Measurements from ENCODE around the gene FSTL5.

DNA sequence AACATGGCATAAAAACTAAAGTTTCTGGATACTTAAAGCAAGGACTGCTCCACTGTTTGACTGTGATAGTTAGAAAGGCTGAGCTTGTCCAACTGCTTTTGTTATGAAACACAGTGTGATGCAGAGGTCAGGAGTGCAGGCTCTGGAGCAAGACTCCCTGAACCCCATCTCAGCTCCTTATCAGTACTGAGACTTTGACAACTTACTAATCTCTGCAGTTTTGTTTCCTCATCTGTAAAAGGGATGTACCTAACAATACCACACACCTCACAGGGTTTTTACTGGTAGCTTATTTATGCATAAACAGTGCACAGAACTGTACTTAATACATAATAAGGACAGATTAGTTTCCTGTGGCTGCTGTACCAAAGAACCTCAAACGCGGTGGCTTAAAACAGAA, 804.3 kb downstream of the FSTL5 start:
- TF ChIP-seq, protein P1, sequence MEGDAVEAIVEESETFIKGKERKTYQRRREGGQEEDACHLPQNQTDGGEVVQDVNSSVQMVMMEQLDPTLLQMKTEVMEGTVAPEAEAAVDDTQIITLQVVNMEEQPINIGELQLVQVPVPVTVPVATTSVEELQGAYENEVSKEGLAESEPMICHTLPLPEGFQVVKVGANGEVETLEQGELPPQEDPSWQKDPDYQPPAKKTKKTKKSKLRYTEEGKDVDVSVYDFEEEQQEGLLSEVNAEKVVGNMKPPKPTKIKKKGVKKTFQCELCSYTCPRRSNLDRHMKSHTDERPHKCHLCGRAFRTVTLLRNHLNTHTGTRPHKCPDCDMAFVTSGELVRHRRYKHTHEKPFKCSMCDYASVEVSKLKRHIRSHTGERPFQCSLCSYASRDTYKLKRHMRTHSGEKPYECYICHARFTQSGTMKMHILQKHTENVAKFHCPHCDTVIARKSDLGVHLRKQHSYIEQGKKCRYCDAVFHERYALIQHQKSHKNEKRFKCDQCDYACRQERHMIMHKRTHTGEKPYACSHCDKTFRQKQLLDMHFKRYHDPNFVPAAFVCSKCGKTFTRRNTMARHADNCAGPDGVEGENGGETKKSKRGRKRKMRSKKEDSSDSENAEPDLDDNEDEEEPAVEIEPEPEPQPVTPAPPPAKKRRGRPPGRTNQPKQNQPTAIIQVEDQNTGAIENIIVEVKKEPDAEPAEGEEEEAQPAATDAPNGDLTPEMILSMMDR (IDR thresholded peaks at IDR 0.05 in 4 of 5, conservative IDR thresholded peaks at IDR 0.05 in 1 of 5): no peak
- no peak for TF ChIP-seq POLR2A (IDR thresholded peaks at IDR 0.05)
